OCI-LY1 (cell line): ENCODE results near the gene ARHGEF16.

ENCODE experiments used
- H2AFZ ChIP-seq: fragments of 200-600 bp; sonication (generic), shearing (Covaris generic); 2 replicates; pipeline ENCODE4 v1.6.0; 2014; ENCODE audit warnings: antibody characterized with exemption, mild to moderate bottlenecking, low read length
- H3F3A ChIP-seq: fragments of 200-600 bp; sonication (generic), shearing (Covaris generic); 2 replicates; pipeline ENCODE4 v1.6.0; 2014; ENCODE audit warnings: mild to moderate bottlenecking, antibody characterized with exemption, low read length, moderate library complexity; ENCODE audit not compliant: insufficient read depth
- H3K27ac ChIP-seq: fragments of 200-600 bp; sonication (generic); 2 replicates; pipeline ENCODE4 v1.5.1; 2014; ENCODE audit warnings: low read length, mixed run types, mild to moderate bottlenecking, low read depth; ENCODE audit not compliant: poor library complexity, severe bottlenecking
- H3K27me3 ChIP-seq: fragments of 200-600 bp; sonication (generic); 2 replicates; pipeline ENCODE4 v1.6.0; 2014; ENCODE audit warnings: antibody characterized with exemption, mild to moderate bottlenecking, low read length, moderate library complexity; ENCODE audit not compliant: insufficient read depth
- H3K36me3 ChIP-seq: fragments of 200-600 bp; sonication (generic); 2 replicates; pipeline ENCODE4 v1.6.1; 2014; ENCODE audit warnings: mild to moderate bottlenecking, antibody characterized with exemption, low read length, moderate library complexity, mixed read lengths; ENCODE audit not compliant: insufficient read depth
- H3K4me1 ChIP-seq: fragments of 200-600 bp; sonication (generic); 2 replicates; pipeline ENCODE4 v1.5.1; 2014; ENCODE audit warnings: mild to moderate bottlenecking, low read length, moderate library complexity; ENCODE audit not compliant: insufficient read depth, severe bottlenecking
- H3K4me2 ChIP-seq: fragments of 200-600 bp; sonication (generic), shearing (Covaris generic); 2 replicates; pipeline ENCODE4 v1.6.1; 2014; ENCODE audit warnings: low read length
- H3K4me3 ChIP-seq: fragments of 200-600 bp; sonication (generic); 2 replicates; pipeline ENCODE4 v1.5.1; 2014; ENCODE audit warnings: low read length, low read depth, mild to moderate bottlenecking, mixed read lengths; ENCODE audit not compliant: poor library complexity, severe bottlenecking
- H3K79me2 ChIP-seq: fragments of 200-600 bp; shearing (Covaris generic); 2 replicates; pipeline ENCODE4 v1.6.1; 2016; ENCODE audit warnings: mixed run types, low read length, mixed read lengths; ENCODE audit not compliant: insufficient read depth
- H3K9ac ChIP-seq: fragments of 200-600 bp; sonication (generic), shearing (Covaris generic); 2 replicates; pipeline ENCODE4 v1.6.1; 2014; ENCODE audit warnings: mild to moderate bottlenecking, low read length, mixed read lengths
- H3K9me2 ChIP-seq: fragments of 200-600 bp; sonication (generic), shearing (Covaris generic); 2 replicates; pipeline ENCODE4 v1.6.1; 2014; ENCODE audit warnings: low read depth, mild to moderate bottlenecking, low read length, mixed read lengths
- H3K9me3 ChIP-seq: fragments of 200-600 bp; shearing (Covaris generic); 2 replicates; pipeline ENCODE4 v1.6.1; 2014; ENCODE audit warnings: low read length, mixed read lengths
- H4K20me1 ChIP-seq: fragments of 200-600 bp; sonication (generic), shearing (Covaris generic); 2 replicates; pipeline ENCODE4 v1.6.0; 2016; ENCODE audit warnings: mild to moderate bottlenecking, low read length; ENCODE audit not compliant: insufficient read depth
- EZH2 ChIP-seq: fragments of 200-600 bp; sonication (generic), shearing (Covaris generic); IDR thresholded peaks from 2 replicates; pipeline ENCODE4 v1.8.0; 2017; ENCODE audit warnings: borderline replicate concordance, mixed run types, mild to moderate bottlenecking, antibody characterized with exemption, low read length, moderate library complexity, mixed read lengths
- TF ChIP-seq, protein P1 (sequence below): fragments of 200-600 bp; sonication (generic), shearing (Covaris generic); IDR thresholded peaks from 2 replicates; pipeline ENCODE4 v1.5.1; 2017; ENCODE audit warnings: mild to moderate bottlenecking, antibody characterized with exemption, low read length, moderate library complexity, mixed read lengths

The ARHGEF16 gene

DNA sequence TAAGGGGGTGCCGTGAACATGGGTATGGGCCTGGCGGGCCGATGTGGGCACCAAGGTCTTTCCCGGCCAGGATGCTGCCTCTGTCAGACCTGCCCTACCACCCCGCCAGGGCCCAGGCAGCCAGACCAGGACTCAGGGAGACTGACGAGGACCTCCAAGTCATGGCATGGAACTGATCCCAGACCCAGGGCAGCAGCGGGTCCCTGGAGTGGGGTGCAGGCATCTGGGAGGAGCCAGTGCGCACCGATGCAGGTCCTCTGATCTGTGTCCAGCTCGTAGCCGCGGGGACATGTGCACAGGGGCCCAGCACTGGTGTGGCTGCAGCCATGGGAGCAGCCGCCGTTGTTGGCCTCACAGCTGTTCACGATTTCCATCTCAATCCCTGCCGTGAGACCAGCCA, 56.8 kb downstream of the ARHGEF16 start:
- H3K36me3 ChIP-seq, result no peaks in the 10 kb centered on the region
- no peaks in the 10 kb centered on the region for H3K9me2 ChIP-seq
- H3K4me3 ChIP-seq, result no peak overlapping the region
- no peak overlapping the region for H2AFZ ChIP-seq
- no peaks in the 10 kb centered on the region for H3F3A ChIP-seq
- no peaks in the 10 kb centered on the region for H3K9me3 ChIP-seq
- H3K27ac ChIP-seq, result no peak overlapping the region
- no peak overlapping the region for H3K4me2 ChIP-seq
- no peak overlapping the region for H3K9ac ChIP-seq
- no peaks in the 10 kb centered on the region for H4K20me1 ChIP-seq
- H3K27me3 ChIP-seq, result 0 out of 2 replicates have a peak, but pooled peaks cover 6% of the 10 kb centered on the region
- no peak for TF ChIP-seq EZH2
- TF ChIP-seq, protein P1, sequence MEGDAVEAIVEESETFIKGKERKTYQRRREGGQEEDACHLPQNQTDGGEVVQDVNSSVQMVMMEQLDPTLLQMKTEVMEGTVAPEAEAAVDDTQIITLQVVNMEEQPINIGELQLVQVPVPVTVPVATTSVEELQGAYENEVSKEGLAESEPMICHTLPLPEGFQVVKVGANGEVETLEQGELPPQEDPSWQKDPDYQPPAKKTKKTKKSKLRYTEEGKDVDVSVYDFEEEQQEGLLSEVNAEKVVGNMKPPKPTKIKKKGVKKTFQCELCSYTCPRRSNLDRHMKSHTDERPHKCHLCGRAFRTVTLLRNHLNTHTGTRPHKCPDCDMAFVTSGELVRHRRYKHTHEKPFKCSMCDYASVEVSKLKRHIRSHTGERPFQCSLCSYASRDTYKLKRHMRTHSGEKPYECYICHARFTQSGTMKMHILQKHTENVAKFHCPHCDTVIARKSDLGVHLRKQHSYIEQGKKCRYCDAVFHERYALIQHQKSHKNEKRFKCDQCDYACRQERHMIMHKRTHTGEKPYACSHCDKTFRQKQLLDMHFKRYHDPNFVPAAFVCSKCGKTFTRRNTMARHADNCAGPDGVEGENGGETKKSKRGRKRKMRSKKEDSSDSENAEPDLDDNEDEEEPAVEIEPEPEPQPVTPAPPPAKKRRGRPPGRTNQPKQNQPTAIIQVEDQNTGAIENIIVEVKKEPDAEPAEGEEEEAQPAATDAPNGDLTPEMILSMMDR, result no peak
- no peaks in the 10 kb centered on the region for H3K4me1 ChIP-seq
- no peaks in the 10 kb centered on the region for H3K79me2 ChIP-seq

DNA sequence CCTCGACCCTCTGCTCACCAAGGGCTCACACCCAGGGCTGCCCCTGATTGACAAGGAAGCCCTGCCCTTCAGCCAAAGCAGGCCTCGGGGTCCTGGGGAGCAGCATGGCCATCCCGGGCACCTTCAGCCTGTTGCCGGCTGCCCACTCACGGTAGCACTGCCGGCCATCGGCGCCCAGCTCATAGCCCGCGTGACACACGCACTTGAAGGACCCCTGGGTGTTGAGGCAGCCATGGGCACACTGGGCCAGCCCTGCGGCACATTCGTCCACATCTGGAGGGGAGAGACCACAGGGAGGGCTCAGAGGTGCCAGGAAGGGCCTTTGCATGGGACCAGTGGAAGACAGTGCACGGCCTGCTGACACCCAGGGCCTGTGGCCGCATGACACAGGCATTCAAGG, 57.4 kb downstream of the ARHGEF16 start:
- TF ChIP-seq EZH2, result no peak
- H4K20me1 ChIP-seq, result no peaks in the 10 kb centered on the region
- no peaks in the 10 kb centered on the region for H3K9me3 ChIP-seq
- no peaks in the 10 kb centered on the region for H3K36me3 ChIP-seq
- H3K27ac ChIP-seq, result no peak overlapping the region
- no peaks in the 10 kb centered on the region for H3F3A ChIP-seq
- H3K79me2 ChIP-seq, result no peaks in the 10 kb centered on the region
- no peaks in the 10 kb centered on the region for H3K9me2 ChIP-seq
- H3K4me1 ChIP-seq, result no peaks in the 10 kb centered on the region
- no peak overlapping the region for H3K9ac ChIP-seq
- H3K27me3 ChIP-seq, result 0 out of 2 replicates have a peak, but pooled peaks cover 3% of the 10 kb centered on the region
- H3K4me2 ChIP-seq, result no peak overlapping the region
- H3K4me3 ChIP-seq, result no peak overlapping the region
- no peak overlapping the region for H2AFZ ChIP-seq

DNA sequence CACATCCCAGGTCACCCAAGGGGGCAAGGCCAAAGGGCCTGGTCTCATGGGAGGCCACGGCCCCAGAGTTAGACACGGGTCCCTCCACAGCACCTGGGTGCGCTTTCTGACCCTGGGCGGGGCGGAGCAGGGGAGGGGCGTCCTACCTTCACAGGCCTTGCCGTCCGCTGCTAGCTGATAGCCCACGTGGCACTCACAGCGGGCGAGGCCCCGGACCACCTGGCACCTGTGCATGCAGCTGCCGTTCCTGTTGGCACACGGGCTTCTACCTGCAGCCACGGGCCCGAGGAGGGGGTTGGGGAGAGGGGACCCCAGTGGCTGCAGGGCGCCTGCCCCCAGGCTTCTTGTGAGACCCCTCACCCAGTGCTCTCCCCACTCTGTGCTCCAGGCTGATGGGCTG, 59.9 kb downstream of the ARHGEF16 start:
- no peak overlapping the region for H3K27ac ChIP-seq
- H3K9me3 ChIP-seq, result no peaks in the 10 kb centered on the region
- H3K36me3 ChIP-seq, result no peaks in the 10 kb centered on the region
- no peak overlapping the region for H3K9ac ChIP-seq
- H4K20me1 ChIP-seq, result no peaks in the 10 kb centered on the region
- no peaks in the 10 kb centered on the region for H3F3A ChIP-seq
- peaks cover 12% of the 10 kb centered on the region; the same call in 1 of the 2 replicates for H3K27me3 ChIP-seq
- no peaks in the 10 kb centered on the region for H3K79me2 ChIP-seq
- no peaks in the 10 kb centered on the region for H3K9me2 ChIP-seq
- no peaks in the 10 kb centered on the region for H3K4me1 ChIP-seq
- no peak overlapping the region for H2AFZ ChIP-seq
- no peak overlapping the region for H3K4me2 ChIP-seq
- TF ChIP-seq, protein P1, result no peak
- no peak for TF ChIP-seq EZH2
- no peak overlapping the region for H3K4me3 ChIP-seq

DNA sequence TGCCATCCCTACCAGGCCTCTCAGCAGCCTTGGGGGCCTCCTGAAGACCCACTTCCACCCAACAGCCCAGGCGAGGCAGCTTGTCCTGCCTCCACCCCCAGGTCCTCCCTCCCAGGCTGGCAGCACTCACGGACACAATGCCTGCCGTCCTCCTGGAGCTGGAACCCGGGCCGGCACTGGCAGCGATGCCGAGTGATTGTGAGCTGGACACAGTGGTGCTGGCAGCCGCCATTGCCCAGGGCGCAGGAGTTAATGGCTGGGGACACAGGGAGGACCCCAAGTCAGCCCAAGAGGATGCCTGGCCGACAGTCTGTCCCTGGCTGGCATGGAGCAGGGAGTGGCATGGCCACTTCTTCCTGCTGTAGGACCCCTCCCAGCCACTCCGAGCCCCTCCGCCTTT, 60.8 kb downstream of the ARHGEF16 start:
- Histone ChIP-seq H3K79me2 (no peaks in the 10 kb centered on the region), H3F3A (no peaks in the 10 kb centered on the region), H2AFZ (no peak overlapping the region), H3K36me3 (no peaks in the 10 kb centered on the region), H3K4me2 (no peak overlapping the region), H3K9ac (no peak overlapping the region), H3K4me1 (no peaks in the 10 kb centered on the region), H3K4me3 (no peak overlapping the region), H3K27me3 (peaks cover 12% of the 10 kb centered on the region; the same call in 1 of the 2 replicates), H4K20me1 (no peaks in the 10 kb centered on the region), H3K9me3 (no peaks in the 10 kb centered on the region), H3K9me2 (no peaks in the 10 kb centered on the region), H3K27ac (no peak overlapping the region)
- TF ChIP-seq, protein P1, result no peak
- TF ChIP-seq EZH2, result no peak
